Smooth muscle cell (in vitro differentiated cells): ENCODE measurements around the gene RASSF6. TPM values are rescaled to one million over a fixed set of nuclear protein-coding genes. Genes with fewer than 3 reads are reported as not detected.
"Not testable (repeated sequence)": the region's sequence is repeated elsewhere in the genome, so short reads cannot be mapped to it uniquely, and the experiment has no call there.

Experiments
- DNase-seq: peaks from one replicate; lab custom pipeline; 2025; ENCODE audit not compliant: unreplicated experiment; lab: John Stamatoyannopoulos, UW
- H2AFZ ChIP-seq: fragments of 200-600 bp; sonication (generic); 2 replicates; pipeline ENCODE4 v1.6.0; 2016; ENCODE audit warnings: antibody characterized with exemption, low read depth, mild to moderate bottlenecking
- H3F3A ChIP-seq: fragments of 200-600 bp; sonication (generic); 2 replicates; pipeline ENCODE4 v1.6.0; 2017; ENCODE audit warnings: antibody characterized with exemption, low read depth
- H3K27ac ChIP-seq: fragments of 200-600 bp; sonication (generic); 2 replicates; pipeline ENCODE4 v1.5.1; 2016; ENCODE audit warnings: low read depth, mild to moderate bottlenecking
- H3K27me3 ChIP-seq: fragments of 200-600 bp; sonication (generic); 2 replicates; pipeline ENCODE4 v1.6.1; 2016; ENCODE audit warnings: low read depth, mild to moderate bottlenecking
- H3K36me3 ChIP-seq: fragments of 200-600 bp; sonication (generic); 2 replicates; pipeline ENCODE4 v1.5.1; 2016; ENCODE audit warnings: low read depth
- H3K4me1 ChIP-seq: fragments of 200-600 bp; sonication (generic); 2 replicates; pipeline ENCODE4 v1.5.1; 2016; ENCODE audit warnings: low read depth
- H3K4me2 ChIP-seq: fragments of 200-600 bp; sonication (generic); 2 replicates; pipeline ENCODE4 v1.6.0; 2016; ENCODE audit warnings: mild to moderate bottlenecking
- H3K4me3 ChIP-seq: fragments of 200-600 bp; sonication (generic); 2 replicates; pipeline ENCODE4 v1.5.1; 2016; ENCODE audit warnings: mild to moderate bottlenecking
- H3K79me2 ChIP-seq: fragments of 200-600 bp; sonication (generic); 2 replicates; pipeline ENCODE4 v1.6.0; 2016; ENCODE audit warnings: low read depth, mild to moderate bottlenecking
- H3K9ac ChIP-seq: fragments of 200-600 bp; sonication (generic); 2 replicates; pipeline ENCODE4 v1.6.0; 2016; ENCODE audit warnings: low read depth
- H3K9me3 ChIP-seq: fragments of 200-600 bp; sonication (generic); replicated peaks from 2 replicates; pipeline ENCODE4 v1.5.1; 2016; ENCODE audit warnings: low read depth
- H4K20me1 ChIP-seq: fragments of 200-600 bp; sonication (generic); 2 replicates; pipeline ENCODE4 v1.6.0; 2016; ENCODE audit warnings: low read depth
- WGBS: methylation state at CpG from one replicate; pipeline ENCODE4 v1.1.7; 2016; ENCODE audit warnings: low lambda C conversion rate; 5-methylcytosine and 5-hydroxymethylcytosine counted together
- polyA plus RNA-seq: library from polyadenylated mRNA; unstranded; fragments of >200 nt; fragmentation: Nextera tagmentation; extraction: Ambion mirVana; gene quantifications from 2 replicates; pipeline ENCODE4 v1.2.1, GENCODE V29; 2016
- total RNA-seq: library from RNA; depleted of rRNA; stranded (reverse); fragments of >200 nt; gene quantifications from 2 replicates; pipeline ENCODE4 v1.2.3, GENCODE V29; 2014
- TF ChIP-seq, protein P1 (sequence below): fragments of 200-600 bp; sonication (generic); IDR thresholded peaks from 2 replicates; pipeline ENCODE4 v1.5.1; 2017; ENCODE audit warnings: borderline replicate concordance, mild to moderate bottlenecking, antibody characterized with exemption; ENCODE audit not compliant: insufficient read depth, poor library complexity, severe bottlenecking

Gene RASSF6
- total and polyA plus RNA-seq, 2 experiments from 2014 or later = 0.09 TPM; not detected in 1

DNA sequence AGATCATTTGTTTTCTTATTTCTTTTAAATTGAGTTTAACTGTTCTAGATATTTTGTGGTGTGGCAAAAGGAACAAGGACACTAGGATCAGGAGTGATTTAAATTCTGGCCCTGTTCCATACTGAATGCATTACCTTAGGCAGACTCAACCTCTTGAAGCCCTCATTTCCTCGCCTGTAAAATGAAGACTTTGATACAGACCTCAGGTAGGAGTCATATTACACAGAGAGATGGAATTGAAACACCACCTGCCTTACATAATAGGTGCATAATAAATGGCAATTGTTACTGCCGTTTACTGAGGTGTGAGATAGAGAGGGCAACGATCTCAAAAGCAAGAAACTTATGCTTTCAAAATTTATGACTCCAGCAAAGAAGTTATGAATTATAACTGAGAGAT is 28.2 kb upstream of the RASSF6 start:
- no peaks in the 10 kb centered on the region for H3K27me3 ChIP-seq
- no peak overlapping the region for H3K9ac ChIP-seq
- no peaks in the 10 kb centered on the region for H3K79me2 ChIP-seq
- WGBS = 74% methylated on average over 3 of the region's 3 CpGs
- TF ChIP-seq, protein P1, sequence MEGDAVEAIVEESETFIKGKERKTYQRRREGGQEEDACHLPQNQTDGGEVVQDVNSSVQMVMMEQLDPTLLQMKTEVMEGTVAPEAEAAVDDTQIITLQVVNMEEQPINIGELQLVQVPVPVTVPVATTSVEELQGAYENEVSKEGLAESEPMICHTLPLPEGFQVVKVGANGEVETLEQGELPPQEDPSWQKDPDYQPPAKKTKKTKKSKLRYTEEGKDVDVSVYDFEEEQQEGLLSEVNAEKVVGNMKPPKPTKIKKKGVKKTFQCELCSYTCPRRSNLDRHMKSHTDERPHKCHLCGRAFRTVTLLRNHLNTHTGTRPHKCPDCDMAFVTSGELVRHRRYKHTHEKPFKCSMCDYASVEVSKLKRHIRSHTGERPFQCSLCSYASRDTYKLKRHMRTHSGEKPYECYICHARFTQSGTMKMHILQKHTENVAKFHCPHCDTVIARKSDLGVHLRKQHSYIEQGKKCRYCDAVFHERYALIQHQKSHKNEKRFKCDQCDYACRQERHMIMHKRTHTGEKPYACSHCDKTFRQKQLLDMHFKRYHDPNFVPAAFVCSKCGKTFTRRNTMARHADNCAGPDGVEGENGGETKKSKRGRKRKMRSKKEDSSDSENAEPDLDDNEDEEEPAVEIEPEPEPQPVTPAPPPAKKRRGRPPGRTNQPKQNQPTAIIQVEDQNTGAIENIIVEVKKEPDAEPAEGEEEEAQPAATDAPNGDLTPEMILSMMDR = no peak
- DNase-seq = no peak
- no peaks in the 10 kb centered on the region for H4K20me1 ChIP-seq
- no peak overlapping the region for H3K4me2 ChIP-seq
- no peak overlapping the region for H2AFZ ChIP-seq
- no peaks in the 10 kb centered on the region for H3K4me1 ChIP-seq
- no peak overlapping the region for H3K4me3 ChIP-seq
- H3K9me3 ChIP-seq = no peaks in the 10 kb centered on the region
- H3F3A ChIP-seq = no peaks in the 10 kb centered on the region
- no peaks in the 10 kb centered on the region for H3K36me3 ChIP-seq
- H3K27ac ChIP-seq = no peak overlapping the region

DNA sequence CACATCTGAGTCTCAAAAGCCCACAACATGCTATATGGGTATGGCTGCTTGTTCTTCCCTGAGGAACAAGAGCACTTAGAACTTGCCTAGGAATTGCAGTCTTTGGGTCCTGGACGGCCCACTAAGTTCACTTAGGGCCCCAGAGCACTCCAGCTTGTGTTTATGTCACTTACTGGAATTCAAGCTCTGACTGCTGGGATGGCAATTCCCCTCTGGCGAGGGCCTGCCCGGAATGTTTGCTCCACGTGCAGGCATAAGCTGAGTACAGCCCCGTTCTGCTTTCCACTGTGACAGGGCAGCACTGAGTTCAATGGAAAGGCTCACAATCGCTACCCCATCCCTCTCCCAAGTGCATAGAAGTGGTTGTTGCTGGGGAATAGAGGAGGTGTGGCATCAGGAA is 25.9 kb upstream of the RASSF6 start:
- no peaks in the 10 kb centered on the region for H3K36me3 ChIP-seq
- no peak overlapping the region for H3K9ac ChIP-seq
- no peaks in the 10 kb centered on the region for H3F3A ChIP-seq
- no peak for DNase-seq
- H3K9me3 ChIP-seq = no peaks in the 10 kb centered on the region
- H3K4me2 ChIP-seq = no peak overlapping the region
- no peak overlapping the region for H3K4me3 ChIP-seq
- H3K4me1 ChIP-seq = no peaks in the 10 kb centered on the region
- H3K27ac ChIP-seq = no peak overlapping the region
- no peaks in the 10 kb centered on the region for H3K79me2 ChIP-seq
- TF ChIP-seq, protein P1 = no peak
- no peaks in the 10 kb centered on the region for H4K20me1 ChIP-seq
- WGBS = 55% methylated on average over 6 of the region's 6 CpGs
- H2AFZ ChIP-seq = peak overlapping the region; percentile 28
- H3K27me3 ChIP-seq = no peaks in the 10 kb centered on the region

DNA sequence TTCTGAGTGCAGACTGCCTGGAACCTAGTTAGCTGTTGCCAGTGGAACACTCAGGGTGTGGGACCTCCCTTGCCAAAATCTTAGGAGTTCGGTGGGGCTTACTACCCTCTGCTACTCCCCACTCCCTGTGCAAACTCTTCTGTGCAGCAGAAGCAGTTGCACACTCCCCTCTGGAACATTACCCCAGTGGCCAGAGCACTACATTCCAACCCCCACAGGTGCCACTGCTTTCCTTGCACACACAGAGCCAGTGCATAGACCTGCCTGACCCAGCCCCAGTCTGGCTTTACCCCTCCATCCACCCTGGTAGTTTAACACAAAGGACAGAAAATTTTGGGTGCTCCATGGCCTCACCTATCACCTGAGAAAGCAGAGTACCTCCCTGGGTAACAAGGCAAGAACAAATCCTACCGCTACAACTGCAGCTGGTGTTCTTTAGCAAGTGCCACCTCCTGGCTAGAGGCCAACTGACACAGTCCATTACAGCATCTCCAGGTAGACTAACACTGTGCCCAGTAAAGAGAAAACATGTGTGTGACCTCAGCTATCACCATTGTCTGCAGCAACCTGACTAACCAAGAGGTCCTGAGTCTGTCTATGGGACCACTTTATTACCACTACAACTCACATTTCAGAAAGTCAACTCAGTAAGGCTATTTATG is 11.5 kb upstream of the RASSF6 start:
- Histone ChIP-seq H3F3A (no peaks in the 10 kb centered on the region), H3K27ac (no peak overlapping the region), H4K20me1 (no peaks in the 10 kb centered on the region), H3K4me3 (no peak overlapping the region), H2AFZ (no peak overlapping the region), H3K4me2 (no peak overlapping the region), H3K4me1 (no peaks in the 10 kb centered on the region), H3K9ac (no peak overlapping the region), H3K79me2 (no peaks in the 10 kb centered on the region), H3K9me3 (no peaks in the 10 kb centered on the region), H3K36me3 (no peaks in the 10 kb centered on the region), H3K27me3 (no peaks in the 10 kb centered on the region)
- TF ChIP-seq, protein P1 = no peak
- 90% methylated on average over 2 of the region's 2 CpGs for WGBS
- no peak for DNase-seq

DNA sequence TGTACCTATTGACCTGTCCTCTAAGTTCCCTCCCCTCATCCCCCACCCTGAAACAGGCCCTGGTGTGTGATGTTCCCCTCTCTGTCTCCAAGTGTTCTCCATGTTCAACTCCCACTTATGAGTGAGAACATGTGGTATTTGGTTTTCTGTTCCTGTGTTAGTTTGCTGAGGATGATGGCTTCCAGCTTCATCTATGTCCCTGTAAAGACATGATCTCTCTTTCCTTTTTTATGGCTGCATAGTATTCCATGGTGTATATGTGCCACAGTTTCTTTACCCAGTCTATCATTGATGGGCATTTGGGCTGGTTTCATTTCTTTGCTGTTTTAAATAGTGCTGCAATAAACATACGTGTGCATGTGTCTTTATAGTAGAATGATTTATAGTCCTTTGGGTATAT is 8.6 kb upstream of the RASSF6 start:
- not testable (repeated sequence) for H3K9me3 ChIP-seq, DNase-seq, H3K27me3 ChIP-seq, H3F3A ChIP-seq, H3K4me3 ChIP-seq, H3K79me2 ChIP-seq, H3K27ac ChIP-seq, H2AFZ ChIP-seq, H3K4me1 ChIP-seq, H3K4me2 ChIP-seq, H4K20me1 ChIP-seq, H3K36me3 ChIP-seq, H3K9ac ChIP-seq
- WGBS = 91% methylated on average over 1 of the region's 1 CpG
